ENCODE data around the gene L3HYPDH.

- TF ChIP-seq POLR2AphosphoS5 (IDR thresholded peaks at IDR 0.05; ENCODE audit: insufficient read depth, low read depth, low read length) (no peak), CTCF (IDR thresholded peaks at IDR 0.05; ENCODE audit: extremely low read depth in 1 of 2, insufficient read depth in 1 of 2, low read depth in 1 of 2, low read length in 2 of 2) (no peak)
These were observed 58.8 kb downstream of the L3HYPDH start for GRCh38 chr14:59425322-59425935.

Data from endothelial cell of umbilical vein (primary cell).